ENCODE data around the gene SLC9C1.

DNA sequence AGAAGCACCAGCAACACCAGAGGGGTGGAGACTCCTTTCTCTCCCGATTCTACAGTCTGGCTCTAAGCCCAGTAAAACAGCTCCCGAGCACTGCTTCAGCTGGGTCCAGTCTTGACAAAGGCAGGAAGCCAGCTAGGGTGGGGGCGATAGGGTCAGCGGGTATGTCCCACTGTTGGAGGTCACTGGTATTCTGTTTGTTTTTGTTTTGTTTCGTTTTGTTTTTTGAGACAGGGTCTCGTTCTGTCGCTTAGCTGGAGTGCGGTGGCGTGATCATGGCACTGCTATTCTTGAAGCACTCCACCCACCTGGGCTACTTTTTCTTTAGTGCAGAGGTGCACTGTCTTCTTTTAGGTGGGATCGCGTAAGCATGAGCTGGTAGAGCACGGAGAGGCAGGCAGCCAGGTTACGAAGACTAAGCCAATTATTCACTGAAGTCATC lies 177.2 kb downstream of the SLC9C1 start:
- TF ChIP-seq YY1 (IDR thresholded peaks at IDR 0.05; ENCODE audit: insufficient read depth, insufficient read length) (no peak), ZNF274 (IDR thresholded peaks at IDR 0.05; ENCODE audit: low read depth, low read length) (no peak), SUZ12 (IDR thresholded peaks at IDR 0.05; ENCODE audit: extremely low read depth, insufficient read depth, insufficient read length) (no peak)
